GM18907 (cell line): ENCODE measurements around the gene IER3.
"Not testable (repeated sequence)": the region's sequence is repeated elsewhere in the genome, so short reads cannot be mapped to it uniquely, and the experiment has no call there.

Experiments
- ATAC-seq: cut with Tn5 transposase; IDR thresholded peaks from one replicate; pipeline ENCODE4 v1.9.1; 2021; ENCODE audit warnings: mild to moderate bottlenecking, moderate library complexity; ENCODE audit not compliant: unreplicated experiment

The IER3 gene

DNA sequence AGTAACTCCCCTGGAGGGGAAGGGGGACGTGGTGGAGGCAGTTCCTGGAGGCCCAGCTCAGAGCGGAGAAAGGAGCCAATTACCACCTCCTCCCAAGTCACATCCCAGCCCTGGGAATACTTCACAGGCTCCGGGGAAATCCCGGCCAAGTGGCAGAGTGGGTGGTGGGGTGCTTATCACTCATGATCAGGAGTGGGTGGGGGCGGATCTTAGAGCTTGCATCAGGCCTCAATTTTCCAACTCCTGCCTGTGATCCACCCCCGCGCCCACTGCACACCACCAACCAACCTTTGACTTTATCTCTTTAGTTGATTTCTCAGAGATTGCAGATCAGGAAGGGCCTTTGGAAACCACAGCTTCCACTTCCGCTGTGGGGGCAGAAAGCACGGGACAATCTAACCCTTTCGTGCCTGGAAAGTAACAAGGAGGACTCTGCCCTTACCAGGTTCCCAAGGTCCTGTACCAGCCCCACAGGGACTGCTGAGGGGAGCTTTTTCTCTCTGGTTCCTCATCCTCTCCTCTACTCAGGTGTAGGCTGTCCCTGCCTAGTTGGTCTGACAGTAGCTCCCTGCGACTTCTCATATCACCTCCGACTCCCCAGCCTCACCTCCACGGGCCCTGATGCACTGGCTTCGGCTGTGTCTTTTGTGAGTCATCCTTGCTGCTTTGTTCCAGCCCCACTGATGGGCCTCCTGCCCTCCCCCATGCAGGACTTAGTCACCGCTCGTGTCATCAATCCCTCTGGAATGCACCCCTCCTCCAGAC, 24.9 kb upstream of the IER3 start:
- ATAC-seq: no peak

DNA sequence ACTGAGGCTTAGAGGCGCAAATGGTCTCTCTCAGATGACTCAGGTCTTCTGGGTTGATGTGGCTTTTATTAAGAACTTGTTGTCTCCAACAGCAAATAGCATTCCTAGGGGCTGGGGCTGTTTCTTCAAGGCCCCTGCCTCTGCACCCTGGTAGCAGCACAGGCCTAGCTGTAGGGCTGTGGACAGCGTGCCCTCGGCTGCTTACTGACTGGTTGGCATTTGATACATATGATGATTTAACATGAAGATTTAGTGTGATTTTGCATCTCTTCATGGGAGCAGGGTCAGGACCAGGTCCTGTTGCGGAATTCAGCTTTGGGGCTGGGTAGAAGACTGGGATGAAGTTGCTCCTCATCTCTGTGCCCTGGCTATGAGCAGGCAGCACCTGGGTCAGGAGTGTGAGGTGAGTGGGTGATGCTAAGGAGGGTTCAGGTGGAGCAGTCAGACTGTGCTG, 24.3 kb upstream of the IER3 start:
- no peak for ATAC-seq

DNA sequence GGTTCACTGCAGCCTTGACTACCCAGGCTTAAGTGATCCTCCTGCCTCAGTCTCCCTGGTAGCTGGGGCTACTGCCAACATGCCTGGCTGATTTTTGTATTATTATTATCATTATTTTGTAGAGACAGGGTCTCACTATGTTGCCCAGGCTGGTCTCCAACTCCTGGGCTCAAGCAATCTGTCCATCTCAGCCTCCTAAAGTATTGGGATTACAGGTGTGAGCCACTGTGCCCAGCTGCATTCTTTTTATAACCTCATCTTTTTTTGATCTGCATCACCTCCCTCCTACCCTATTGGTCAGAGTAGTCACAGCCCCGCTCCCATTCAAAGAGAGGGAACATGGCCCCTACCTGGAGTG, 23.6 kb upstream of the IER3 start:
- ATAC-seq: no peak

DNA sequence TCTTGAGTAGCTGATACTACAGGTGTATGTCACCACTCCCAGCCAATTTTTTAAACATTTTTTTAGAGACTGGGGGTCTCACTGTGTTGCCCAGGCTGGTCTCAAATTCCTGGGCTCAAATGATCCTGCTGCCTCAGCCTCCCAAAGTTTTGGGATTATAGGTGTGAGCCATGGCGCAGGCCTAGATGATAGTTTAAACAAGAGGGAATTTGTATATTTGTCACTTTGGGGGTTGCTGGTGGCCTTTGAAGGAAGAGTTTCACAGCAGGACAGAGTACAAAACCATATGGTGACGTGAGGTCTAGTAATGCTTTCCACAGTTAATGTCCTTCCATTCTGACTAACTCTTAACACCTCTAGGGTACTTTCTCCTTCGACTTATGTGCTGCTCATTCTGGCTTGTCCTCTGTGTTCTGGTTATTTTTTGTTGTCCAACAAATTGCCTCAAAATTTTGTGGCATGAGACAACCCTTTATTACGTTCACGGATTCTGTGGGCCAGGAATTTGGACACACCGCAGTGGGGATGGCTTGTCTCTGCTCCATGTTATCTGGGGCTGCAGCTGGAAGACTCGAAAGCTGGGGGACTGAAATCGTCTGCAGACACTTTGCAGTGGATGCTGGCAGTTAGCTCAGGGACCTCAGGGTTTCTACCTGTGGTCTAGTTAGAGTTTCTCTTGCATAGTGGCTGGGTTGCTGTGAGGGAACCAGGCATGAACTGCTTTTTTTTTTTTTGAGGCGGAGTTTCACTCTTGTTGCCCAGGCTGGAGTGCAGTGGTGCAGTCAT, 23.0 kb upstream of the IER3 start:
- peak; percentile 57 for ATAC-seq

DNA sequence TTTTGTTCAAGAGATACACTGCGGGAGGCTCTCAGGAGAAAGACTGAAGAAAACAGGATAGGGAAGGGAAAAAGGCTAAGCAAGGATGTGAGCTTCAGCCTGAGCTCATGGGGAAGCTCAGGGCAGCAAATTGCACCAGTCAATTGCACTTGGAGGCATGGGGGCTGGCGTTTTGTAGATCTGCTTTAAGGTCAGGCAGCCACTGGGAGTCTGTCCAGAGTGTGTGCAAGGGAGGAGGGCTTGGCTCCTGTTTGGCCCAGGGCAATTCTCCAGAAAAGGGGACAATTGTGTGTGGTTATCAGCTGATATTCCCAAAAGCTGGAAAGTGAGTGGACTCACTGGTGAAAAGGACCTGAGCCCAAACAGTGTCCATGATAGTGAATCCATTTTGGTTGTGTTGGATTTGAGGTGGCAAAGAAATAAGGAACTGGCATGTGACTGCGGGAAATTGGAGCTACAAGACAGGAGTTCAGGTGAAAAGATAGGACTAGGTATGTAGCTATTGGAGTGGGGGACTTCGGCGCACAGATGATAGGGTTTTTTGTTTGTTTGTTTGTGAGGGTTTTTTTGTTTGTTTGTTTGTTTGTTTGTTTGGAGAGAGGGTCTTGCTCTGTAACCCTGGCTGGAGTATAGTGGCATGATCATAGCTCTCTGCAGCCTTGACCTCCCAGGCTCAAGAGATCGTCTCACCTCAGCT, 22.3 kb upstream of the IER3 start:
- no peak for ATAC-seq

DNA sequence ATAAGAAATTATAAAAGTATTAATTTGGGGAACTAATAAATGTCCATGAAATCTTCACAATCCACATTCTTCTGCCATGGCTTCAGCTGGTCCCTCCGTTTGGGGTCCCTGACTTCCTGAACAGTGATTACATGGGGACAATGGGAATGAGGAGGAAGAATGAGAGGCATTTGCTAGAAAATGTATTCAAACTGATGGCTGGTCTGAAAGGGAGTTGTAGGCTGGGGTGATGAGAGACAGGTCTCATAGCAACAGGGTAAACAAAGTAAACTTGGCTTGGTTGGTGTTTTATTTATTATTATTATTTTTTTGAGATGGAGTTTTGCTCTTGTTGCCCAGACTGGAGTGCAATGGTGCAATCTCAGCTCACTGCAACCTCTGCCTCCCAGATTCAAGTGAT, 21.1 kb upstream of the IER3 start:
- ATAC-seq: not testable (repeated sequence)

DNA sequence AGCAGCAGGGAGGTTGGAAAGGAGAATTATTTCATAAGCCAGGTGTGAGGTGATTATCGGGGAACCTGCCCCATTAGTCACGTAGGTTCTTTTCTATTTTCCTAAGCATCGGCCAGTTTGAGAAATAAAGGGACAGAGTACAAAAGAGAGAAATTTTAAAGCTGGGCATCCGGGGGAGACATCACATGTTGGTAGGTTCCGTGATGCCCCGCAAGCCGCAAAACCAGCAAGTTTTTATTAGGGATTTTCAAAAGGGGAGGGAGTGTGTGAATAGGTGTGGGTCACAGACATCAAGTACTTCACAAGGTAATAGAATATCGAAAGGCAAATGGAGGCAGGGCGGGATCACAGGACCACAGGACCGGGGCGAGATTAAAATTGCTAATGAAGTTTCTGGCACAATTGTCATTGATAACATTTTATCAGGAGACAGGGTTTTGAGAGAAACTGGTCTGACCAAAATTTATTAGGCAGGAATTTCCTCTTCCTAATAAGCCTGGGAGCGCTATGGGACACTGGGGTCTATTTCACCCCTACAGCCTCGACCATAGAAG, 20.2 kb upstream of the IER3 start:
- ATAC-seq: not testable (repeated sequence)

DNA sequence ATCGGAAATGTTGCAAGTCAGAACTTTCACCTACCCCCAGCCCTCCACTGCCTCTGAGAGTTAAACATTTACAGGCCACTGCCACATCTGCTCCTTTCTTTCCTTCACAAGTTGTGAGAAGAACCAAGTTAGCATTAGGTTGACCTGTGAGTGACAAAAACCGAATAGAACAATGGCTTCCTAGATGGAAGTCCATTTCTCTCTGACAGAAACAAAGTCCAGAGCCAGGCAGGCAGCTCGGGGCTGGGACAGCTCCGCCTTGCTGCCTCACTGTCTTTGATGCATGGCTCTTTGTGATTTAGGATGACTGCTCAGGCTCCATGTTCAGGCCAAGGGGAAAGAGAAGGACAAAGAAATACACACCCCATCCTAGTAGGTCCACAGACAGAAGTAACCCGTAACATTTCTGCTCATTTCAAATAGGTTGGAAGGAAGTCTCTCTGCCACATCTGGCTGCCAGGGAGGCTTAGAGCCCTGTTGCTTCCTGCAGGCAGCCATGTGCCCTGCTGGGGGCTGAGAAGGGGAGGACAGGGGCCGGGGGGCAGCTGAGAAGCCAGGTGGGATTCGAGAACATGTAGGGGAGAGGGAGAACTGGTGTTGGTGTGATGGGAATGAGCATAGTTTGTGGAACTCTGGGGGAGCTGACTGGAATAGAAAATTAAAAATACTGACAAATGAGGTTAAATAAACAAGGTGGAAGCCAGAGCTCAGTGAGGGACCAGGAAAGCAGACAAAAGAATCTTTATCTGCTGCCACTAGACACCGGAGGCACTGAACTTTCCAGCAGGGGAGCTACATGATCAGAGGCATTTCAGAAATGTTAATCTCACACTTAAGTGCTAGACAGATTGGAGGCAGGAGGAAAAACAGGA, 19.5 kb upstream of the IER3 start:
- peak; percentile 43 for ATAC-seq

DNA sequence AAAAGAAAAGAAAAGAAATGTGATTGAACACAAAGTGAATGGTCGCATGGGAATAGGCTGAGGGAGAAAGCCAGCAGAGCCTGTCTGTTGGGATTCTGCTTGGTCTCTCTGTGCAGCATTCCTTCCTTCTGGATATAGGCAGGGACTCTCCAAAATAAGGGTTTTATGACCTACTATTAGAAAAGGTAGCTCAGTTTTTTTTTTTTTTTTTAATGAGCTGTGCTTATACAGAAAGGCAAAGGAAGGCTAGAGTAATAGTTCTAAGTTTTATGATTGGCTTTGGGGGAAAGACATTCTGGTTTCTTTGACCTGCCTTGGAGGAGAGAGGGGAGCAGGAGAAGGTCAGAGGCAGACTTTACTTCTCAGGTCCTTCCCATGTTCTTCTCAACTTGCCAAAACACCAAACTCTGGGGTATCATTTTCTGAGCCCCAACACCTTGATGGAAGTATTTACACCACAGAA, 18.8 kb upstream of the IER3 start:
- ATAC-seq: no peak

DNA sequence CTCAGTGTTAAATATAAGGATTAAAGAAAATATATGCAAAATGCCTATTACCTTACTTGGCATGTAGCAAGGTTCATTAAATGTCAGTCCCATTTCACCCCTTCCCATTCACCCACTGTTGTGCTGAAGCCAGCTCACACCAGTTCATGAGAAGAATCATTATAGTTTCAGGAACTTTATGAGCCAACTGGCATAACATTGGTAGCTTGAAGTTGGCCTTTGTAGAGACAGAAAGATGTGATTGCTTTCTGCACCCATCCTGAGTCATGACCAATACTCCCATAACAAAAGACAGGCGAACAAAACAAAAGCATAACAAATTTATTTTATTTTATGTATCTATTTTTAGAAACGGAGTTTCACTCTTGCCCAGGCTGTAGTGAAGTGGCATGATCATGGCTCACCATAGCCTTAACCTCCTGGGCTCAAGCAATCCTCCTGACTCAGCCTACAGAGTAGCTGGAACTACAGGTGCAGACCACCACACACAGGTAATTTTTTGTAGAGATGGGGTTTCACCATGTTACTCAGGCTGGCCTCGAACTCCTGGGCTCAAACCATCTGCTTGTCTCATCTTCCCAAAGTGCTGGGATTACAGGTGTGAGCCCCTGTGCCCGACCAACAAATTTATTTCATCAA, 17.6 kb upstream of the IER3 start:
- no peak for ATAC-seq

DNA sequence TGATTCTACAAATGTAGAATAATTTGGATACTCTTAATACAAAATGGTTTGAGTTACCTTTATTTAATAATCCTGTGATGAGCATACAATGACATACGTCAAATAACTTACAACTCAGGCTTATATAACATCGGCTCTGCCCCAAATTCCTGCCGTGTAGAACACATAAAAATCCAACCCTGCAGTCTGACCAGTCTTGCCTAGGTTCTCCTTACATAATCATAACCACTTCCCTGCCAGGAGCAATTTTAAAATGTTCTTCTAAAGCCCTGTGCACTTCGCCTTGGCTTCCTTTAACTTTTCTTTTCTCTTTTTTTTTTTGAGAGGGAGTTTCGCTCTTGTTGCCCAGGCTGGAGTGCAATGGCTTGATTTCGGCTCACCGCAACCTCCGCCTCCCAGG, 16.2 kb upstream of the IER3 start:
- no peak for ATAC-seq

DNA sequence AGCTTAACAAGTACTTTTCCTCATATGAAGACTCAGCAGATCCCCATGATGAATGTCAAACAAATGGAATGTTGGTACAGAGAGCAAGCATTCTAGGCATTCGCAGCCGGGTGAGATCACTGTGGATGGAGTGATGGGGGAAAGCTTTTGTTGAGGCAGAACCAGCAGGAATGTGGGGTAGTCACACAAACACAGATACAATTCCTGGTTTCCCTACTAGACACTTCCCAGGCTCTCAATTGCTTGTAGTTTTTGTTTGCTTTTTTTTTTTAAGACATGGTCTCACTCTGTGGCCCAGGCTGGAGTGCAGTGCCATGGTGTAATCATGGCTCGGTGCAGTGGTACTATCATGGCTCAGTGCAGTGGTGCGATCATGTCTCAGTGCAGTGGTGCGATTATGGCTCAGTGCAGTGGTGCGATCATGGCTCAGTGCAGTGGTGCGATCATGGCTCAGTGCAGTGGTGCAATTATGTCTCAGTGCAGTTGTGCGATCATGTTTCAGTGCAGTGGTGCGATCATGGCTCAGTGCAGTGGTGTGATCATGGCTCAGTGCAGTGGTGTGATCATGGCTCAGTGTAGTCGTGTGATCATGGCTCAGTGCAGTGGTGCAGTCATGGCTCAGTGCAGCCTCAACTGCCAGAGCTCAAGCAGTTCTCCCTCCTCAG, 15.4 kb upstream of the IER3 start:
- no peak for ATAC-seq

DNA sequence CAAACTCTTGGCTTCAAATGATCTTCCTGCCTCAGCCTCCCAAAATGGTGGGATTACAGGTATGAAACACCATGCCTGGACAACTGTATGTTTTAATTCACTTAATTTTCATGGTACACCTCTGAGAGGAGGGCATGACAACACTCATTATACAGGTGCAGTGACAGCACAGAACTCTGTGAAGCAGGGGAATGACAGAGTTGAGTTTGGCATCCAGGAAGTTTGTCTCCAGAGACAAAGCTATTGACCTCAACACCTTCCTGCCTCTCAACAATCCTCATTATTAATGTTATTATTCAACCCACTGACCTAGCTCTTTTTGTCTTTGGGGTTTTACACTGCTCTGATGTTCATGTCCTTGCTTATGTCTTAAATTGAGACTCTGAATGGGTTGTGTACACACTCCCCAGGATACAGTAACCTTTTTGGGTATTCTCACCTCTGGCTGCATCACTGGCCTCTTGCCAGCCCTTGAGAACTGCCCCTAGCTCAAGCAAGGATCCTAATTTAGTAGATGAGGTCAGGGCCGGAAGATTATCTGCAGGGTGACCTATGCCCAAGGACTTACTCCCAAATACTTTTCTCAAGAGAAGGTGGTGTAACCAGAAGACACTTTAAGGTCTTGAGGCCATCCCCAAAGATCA, 13.0 kb upstream of the IER3 start:
- ATAC-seq: no peak

DNA sequence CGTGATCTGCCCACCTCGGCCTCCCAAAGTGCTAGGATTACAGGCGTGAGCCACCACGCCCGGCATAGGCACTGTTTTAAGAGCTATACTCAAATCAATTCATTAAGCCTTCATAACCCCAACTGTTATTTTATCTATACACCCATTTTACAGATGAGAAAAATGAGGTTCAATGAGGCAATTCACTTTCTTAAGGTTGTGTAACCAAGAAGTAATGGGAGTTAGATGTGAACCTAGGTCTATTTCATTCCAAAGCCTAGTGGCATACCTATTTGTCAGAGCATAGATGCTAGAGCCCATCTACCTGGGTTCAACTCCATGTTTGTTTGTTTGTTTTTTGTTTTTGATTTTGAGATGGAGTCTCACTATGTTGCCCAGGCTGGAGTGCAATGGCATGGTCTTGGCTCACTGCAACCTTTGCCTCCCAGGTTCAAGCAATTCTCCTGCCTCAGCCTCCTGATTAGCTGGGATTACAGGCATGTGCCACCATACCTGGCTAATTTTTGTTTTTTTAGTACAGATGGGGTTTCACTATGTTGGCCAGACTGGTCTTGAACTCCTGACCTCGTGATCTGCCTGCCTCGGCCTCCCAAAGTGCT, 12.2 kb upstream of the IER3 start:
- not testable (repeated sequence) for ATAC-seq

DNA sequence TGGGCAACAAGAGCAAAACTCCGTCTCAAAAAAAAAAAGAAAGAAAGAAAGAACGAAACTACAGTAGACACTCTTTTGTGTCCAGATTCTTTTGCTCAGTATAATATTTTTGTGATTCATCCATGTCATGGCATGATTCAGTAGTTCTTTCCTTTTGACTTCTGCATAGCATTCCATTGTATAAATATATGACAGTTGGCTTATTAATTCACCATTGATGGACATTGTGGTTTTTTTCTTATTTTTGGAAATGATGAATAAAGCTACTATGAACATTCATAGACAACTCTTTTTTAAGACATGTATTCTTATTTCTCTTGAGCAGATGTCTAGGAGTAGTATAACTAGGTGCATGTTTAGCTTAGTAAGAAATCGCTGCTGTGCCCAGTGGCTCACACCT, 10.3 kb upstream of the IER3 start:
- no peak for ATAC-seq

DNA sequence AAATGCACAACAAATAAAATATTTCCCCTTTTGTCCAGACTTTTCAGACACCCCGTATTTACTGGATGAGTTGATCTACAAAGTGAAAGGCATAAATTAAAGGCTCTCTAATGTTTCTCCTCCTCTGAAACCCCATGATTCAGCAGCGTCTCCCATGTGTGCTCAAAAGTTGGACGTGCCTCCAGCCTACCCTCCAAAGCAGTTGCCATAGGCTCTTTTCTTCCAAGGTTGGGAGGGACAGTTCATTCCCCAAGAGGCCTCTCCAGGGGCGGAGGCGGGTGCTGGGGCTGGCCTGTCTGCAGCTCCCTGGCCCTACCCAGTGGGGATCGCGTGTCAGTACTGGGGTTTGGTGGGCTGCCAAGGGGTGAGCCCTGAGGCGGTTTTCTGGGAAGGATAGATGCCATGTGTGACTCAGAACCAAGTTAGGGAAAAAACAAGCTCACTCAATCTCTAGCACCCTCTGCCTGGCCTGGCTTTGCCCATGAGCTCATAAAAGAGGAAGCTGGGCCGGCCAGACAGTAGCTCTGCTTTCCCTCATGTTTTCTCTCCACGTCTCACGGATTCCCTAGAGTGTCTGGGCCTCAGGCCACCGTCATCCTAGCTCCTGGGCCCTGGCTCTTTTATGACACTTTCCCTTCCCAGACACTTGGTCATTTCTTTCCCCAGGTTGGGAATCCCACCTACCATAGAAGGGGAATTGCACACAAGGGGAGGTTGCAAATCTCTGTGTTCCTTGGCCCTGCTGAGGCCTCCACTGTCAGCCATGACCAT, 8.0 kb upstream of the IER3 start:
- ATAC-seq: no peak

DNA sequence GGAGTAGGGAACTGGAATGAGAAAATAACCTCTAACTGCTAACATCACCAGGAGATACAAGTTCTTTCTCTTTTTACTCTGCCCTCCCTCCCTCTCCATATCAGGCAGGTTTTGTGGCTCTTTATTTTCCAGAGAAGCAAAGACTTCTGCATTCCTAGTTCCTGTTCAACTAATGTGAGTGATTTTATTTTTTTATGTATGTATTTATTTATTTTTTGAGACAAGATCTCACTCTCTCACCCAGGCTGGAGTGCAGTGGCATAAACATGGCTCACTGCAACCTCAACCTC, 6.0 kb upstream of the IER3 start:
- ATAC-seq: no peak
